ENCODE measurements around the gene BCL7B. TPM values are rescaled to one million over a fixed set of nuclear protein-coding genes. Genes with fewer than 3 reads are reported as not detected.
A peak's percentile ranks its signal among the peaks of the same experiment; 100 is the strongest.

The BCL7B gene
- total and polyA plus RNA-seq, 10 of the 15 experiments (the other 5 are each of a cell fraction or from before 2014, with no cell fraction given): 10.9 to 61.8 (median 50.2) TPM

DNA sequence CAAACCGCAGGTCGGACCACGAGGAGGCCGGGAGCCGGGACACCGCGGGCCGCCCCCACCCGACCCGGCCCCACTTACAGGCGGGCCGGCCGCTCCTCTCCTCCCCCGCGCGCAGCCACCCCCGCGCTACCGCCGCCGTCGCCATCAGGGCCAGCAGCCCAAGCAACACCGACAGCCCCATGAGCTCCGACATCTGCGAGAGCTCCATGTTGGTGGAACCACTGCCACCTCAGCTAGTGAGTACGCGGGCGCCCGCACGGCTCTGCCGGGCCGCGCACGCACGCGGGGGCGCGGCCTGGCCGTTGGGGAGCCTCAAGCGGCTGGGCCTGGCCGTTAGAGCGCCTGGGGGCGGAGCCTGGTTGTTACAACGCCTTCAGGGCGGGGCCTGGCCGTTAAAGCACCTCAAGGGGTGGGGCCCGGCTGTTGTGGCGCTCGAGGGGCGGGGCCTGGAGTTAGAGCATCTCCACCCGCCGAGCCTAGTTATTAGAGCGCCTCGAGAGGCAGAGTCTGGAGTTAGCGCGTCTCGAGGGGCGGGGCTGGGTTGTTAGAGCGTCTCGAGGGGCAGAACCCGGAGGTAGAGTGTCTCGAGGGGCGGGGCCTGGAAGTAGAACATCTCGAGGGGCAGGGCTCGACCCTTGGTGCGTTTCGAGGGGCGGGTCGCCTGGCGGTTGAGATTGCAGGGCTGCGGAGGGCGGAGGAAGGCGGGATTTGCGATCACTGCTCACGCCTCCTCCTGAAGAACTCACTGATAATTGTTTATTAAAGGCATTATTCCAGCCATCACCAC, 21.0 kb upstream of the BCL7B start, which contains the start of gene TBL2 (continued):
- TF ChIP-seq, protein P1, sequence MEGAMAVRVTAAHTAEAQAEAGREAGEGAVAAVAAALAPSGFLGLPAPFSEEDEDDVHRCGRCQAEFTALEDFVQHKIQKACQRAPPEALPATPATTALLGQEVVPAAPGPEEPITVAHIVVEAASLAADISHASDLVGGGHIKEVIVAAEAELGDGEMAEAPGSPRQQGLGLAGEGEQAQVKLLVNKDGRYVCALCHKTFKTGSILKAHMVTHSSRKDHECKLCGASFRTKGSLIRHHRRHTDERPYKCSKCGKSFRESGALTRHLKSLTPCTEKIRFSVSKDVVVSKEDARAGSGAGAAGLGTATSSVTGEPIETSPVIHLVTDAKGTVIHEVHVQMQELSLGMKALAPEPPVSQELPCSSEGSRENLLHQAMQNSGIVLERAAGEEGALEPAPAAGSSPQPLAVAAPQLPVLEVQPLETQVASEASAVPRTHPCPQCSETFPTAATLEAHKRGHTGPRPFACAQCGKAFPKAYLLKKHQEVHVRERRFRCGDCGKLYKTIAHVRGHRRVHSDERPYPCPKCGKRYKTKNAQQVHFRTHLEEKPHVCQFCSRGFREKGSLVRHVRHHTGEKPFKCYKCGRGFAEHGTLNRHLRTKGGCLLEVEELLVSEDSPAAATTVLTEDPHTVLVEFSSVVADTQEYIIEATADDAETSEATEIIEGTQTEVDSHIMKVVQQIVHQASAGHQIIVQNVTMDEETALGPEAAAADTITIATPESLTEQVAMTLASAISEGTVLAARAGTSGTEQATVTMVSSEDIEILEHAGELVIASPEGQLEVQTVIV (IDR thresholded peaks at IDR 0.05; ENCODE audit: borderline replicate concordance, partially characterized antibody): no peak
- TF ChIP-seq CHD1 (IDR thresholded peaks at IDR 0.05; ENCODE audit: low read depth, low read length) (no peak), ETV6 (conservative IDR thresholded peaks at IDR 0.05 in 1 of 2, IDR thresholded peaks at IDR 0.05 in 1 of 2; ENCODE audit: borderline replicate concordance in 1 of 2, low read depth in 1 of 2) (no peak), SMAD5 (IDR thresholded peaks at IDR 0.05; ENCODE audit: low read depth) (peak; percentile 88), IRF4 (IDR thresholded peaks at IDR 0.05; ENCODE audit: low read depth, low read length) (no peak), PML (IDR thresholded peaks at IDR 0.05; ENCODE audit: low read length) (peak; percentile 67; the same call in 1 of the 2 replicates), YY1 (IDR thresholded peaks at IDR 0.05; ENCODE audit: low read depth, low read length) (peak; percentile 88), CEBPB (IDR thresholded peaks at IDR 0.05; ENCODE audit: borderline replicate concordance in 1 of 2, low read depth in 2 of 2, low read length in 2 of 2) (no peak), DPF2 (IDR thresholded peaks at IDR 0.05) (peak; percentile 76), YBX1 (IDR thresholded peaks at IDR 0.05) (no peak), GATAD2B (conservative IDR thresholded peaks at IDR 0.05; ENCODE audit: low read depth) (peak; percentile 74), SPI1 (IDR thresholded peaks at IDR 0.05; ENCODE audit: borderline replicate concordance, insufficient read depth, low read depth, low read length) (no peak), RBBP5 (conservative IDR thresholded peaks at IDR 0.05) (no peak), SP1 (IDR thresholded peaks at IDR 0.05; ENCODE audit: low read depth, low read length) (peak; percentile 21)
- TF ChIP-seq, protein P2, sequence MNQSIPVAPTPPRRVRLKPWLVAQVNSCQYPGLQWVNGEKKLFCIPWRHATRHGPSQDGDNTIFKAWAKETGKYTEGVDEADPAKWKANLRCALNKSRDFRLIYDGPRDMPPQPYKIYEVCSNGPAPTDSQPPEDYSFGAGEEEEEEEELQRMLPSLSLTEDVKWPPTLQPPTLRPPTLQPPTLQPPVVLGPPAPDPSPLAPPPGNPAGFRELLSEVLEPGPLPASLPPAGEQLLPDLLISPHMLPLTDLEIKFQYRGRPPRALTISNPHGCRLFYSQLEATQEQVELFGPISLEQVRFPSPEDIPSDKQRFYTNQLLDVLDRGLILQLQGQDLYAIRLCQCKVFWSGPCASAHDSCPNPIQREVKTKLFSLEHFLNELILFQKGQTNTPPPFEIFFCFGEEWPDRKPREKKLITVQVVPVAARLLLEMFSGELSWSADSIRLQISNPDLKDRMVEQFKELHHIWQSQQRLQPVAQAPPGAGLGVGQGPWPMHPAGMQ (IDR thresholded peaks at IDR 0.05; ENCODE audit: borderline replicate concordance): no peak
- TF ChIP-seq, protein P3, sequence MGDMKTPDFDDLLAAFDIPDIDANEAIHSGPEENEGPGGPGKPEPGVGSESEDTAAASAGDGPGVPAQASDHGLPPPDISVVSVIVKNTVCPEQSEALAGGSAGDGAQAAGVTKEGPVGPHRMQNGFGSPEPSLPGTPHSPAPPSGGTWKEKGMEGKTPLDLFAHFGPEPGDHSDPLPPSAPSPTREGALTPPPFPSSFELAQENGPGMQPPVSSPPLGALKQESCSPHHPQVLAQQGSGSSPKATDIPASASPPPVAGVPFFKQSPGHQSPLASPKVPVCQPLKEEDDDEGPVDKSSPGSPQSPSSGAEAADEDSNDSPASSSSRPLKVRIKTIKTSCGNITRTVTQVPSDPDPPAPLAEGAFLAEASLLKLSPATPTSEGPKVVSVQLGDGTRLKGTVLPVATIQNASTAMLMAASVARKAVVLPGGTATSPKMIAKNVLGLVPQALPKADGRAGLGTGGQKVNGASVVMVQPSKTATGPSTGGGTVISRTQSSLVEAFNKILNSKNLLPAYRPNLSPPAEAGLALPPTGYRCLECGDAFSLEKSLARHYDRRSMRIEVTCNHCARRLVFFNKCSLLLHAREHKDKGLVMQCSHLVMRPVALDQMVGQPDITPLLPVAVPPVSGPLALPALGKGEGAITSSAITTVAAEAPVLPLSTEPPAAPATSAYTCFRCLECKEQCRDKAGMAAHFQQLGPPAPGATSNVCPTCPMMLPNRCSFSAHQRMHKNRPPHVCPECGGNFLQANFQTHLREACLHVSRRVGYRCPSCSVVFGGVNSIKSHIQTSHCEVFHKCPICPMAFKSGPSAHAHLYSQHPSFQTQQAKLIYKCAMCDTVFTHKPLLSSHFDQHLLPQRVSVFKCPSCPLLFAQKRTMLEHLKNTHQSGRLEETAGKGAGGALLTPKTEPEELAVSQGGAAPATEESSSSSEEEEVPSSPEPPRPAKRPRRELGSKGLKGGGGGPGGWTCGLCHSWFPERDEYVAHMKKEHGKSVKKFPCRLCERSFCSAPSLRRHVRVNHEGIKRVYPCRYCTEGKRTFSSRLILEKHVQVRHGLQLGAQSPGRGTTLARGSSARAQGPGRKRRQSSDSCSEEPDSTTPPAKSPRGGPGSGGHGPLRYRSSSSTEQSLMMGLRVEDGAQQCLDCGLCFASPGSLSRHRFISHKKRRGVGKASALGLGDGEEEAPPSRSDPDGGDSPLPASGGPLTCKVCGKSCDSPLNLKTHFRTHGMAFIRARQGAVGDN (IDR thresholded peaks at IDR 0.05): peak; percentile 90
- TF ChIP-seq, protein P4, sequence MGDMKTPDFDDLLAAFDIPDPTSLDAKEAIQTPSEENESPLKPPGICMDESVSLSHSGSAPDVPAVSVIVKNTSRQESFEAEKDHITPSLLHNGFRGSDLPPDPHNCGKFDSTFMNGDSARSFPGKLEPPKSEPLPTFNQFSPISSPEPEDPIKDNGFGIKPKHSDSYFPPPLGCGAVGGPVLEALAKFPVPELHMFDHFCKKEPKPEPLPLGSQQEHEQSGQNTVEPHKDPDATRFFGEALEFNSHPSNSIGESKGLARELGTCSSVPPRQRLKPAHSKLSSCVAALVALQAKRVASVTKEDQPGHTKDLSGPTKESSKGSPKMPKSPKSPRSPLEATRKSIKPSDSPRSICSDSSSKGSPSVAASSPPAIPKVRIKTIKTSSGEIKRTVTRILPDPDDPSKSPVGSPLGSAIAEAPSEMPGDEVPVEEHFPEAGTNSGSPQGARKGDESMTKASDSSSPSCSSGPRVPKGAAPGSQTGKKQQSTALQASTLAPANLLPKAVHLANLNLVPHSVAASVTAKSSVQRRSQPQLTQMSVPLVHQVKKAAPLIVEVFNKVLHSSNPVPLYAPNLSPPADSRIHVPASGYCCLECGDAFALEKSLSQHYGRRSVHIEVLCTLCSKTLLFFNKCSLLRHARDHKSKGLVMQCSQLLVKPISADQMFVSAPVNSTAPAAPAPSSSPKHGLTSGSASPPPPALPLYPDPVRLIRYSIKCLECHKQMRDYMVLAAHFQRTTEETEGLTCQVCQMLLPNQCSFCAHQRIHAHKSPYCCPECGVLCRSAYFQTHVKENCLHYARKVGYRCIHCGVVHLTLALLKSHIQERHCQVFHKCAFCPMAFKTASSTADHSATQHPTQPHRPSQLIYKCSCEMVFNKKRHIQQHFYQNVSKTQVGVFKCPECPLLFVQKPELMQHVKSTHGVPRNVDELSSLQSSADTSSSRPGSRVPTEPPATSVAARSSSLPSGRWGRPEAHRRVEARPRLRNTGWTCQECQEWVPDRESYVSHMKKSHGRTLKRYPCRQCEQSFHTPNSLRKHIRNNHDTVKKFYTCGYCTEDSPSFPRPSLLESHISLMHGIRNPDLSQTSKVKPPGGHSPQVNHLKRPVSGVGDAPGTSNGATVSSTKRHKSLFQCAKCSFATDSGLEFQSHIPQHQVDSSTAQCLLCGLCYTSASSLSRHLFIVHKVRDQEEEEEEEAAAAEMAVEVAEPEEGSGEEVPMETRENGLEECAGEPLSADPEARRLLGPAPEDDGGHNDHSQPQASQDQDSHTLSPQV (IDR thresholded peaks at IDR 0.05): no peak; the same call in 1 of the 2 replicates
